GM18498 (cell line): ENCODE results near the gene PRKCA.
"Not testable (repeated sequence)": the region's sequence is repeated elsewhere in the genome, so short reads cannot be mapped to it uniquely, and the experiment has no call there.

ENCODE experiments used
- ATAC-seq: cut with Tn5 transposase; IDR thresholded peaks from one replicate; pipeline ENCODE4 v1.9.1; 2021; ENCODE audit warnings: mild to moderate bottlenecking, moderate library complexity; ENCODE audit not compliant: unreplicated experiment

Gene PRKCA

GRCh38 chr17:66476014-66476413 is 173.6 kb downstream of the PRKCA start:
- no peak for ATAC-seq

- no peak for ATAC-seq
Measured at GRCh38 chr17:66477615-66478283, 175.3 kb downstream of the PRKCA start.

- not testable (repeated sequence) for ATAC-seq
Measured at GRCh38 chr17:66479230-66479889, 176.9 kb downstream of the PRKCA start.

- no peak for ATAC-seq
Measured at GRCh38 chr17:66480243-66480642, 177.8 kb downstream of the PRKCA start.

GRCh38 chr17:66480802-66481201 is 178.4 kb downstream of the PRKCA start:
- ATAC-seq: no peak

GRCh38 chr17:66481271-66481670 is 178.9 kb downstream of the PRKCA start:
- ATAC-seq: no peak

GRCh38 chr17:66483906-66484305 is 181.5 kb downstream of the PRKCA start:
- no peak for ATAC-seq

- no peak for ATAC-seq
Measured at GRCh38 chr17:66485309-66485947, 183.0 kb downstream of the PRKCA start.

GRCh38 chr17:66487121-66487520 is 184.7 kb downstream of the PRKCA start:
- ATAC-seq: no peak

GRCh38 chr17:66487981-66488468 is 185.6 kb downstream of the PRKCA start:
- no peak for ATAC-seq

GRCh38 chr17:66488864-66489263 is 186.5 kb downstream of the PRKCA start:
- no peak for ATAC-seq

GRCh38 chr17:66489576-66489975 is 187.2 kb downstream of the PRKCA start:
- not testable (repeated sequence) for ATAC-seq

GRCh38 chr17:66491213-66491612 is 188.8 kb downstream of the PRKCA start:
- ATAC-seq: no peak

- no peak for ATAC-seq
Measured at GRCh38 chr17:66491665-66492064, 189.3 kb downstream of the PRKCA start.

GRCh38 chr17:66492080-66492479 is 189.7 kb downstream of the PRKCA start:
- ATAC-seq: no peak

- no peak for ATAC-seq
Measured at GRCh38 chr17:66492561-66493005, 190.2 kb downstream of the PRKCA start.

- ATAC-seq: no peak
Measured at GRCh38 chr17:66493283-66494019, 191.0 kb downstream of the PRKCA start.

GRCh38 chr17:66494023-66494803 is 191.8 kb downstream of the PRKCA start:
- ATAC-seq: no peak

- no peak for ATAC-seq
Measured at GRCh38 chr17:66495035-66495434, 192.6 kb downstream of the PRKCA start.

- ATAC-seq: no peak
Measured at GRCh38 chr17:66496306-66496705, 193.9 kb downstream of the PRKCA start.
